GM21528 (cell line): ENCODE measurements around the gene UBE2R2.

ENCODE experiments used
- ATAC-seq: cut with Tn5 transposase; IDR thresholded peaks from one replicate; pipeline ENCODE4 v1.9.1; 2021; ENCODE audit warnings: mild to moderate bottlenecking, moderate library complexity; ENCODE audit not compliant: unreplicated experiment, low FRiP score

UBE2R2 gene

GRCh38 chr9:33878691-33879366 lies 61.9 kb downstream of the UBE2R2 start:
- ATAC-seq = no peak

GRCh38 chr9:33880211-33881089 lies 63.5 kb downstream of the UBE2R2 start:
- ATAC-seq = no peak

GRCh38 chr9:33881635-33882034 lies 64.7 kb downstream of the UBE2R2 start:
- ATAC-seq = no peak

- ATAC-seq = no peak
These were observed 68.1 kb downstream of the UBE2R2 start for GRCh38 chr9:33884856-33885701.

- no peak for ATAC-seq
These were observed 69.0 kb downstream of the UBE2R2 start for GRCh38 chr9:33885948-33886347.

- ATAC-seq = no peak
These were observed 76.9 kb downstream of the UBE2R2 start for GRCh38 chr9:33893861-33894260.

GRCh38 chr9:33894316-33894715 lies 77.4 kb downstream of the UBE2R2 start:
- no peak for ATAC-seq

- ATAC-seq = no peak
These were observed 86.3 kb downstream of the UBE2R2 start for GRCh38 chr9:33903157-33903780.

GRCh38 chr9:33905137-33905536 lies 88.2 kb downstream of the UBE2R2 start:
- no peak for ATAC-seq

- ATAC-seq = no peak
These were observed 89.8 kb downstream of the UBE2R2 start for GRCh38 chr9:33906769-33907168.

- no peak for ATAC-seq
These were observed 90.4 kb downstream of the UBE2R2 start for GRCh38 chr9:33907347-33907746.

GRCh38 chr9:33908114-33908513 lies 91.2 kb downstream of the UBE2R2 start:
- ATAC-seq = no peak

- no peak for ATAC-seq
These were observed 91.8 kb downstream of the UBE2R2 start for GRCh38 chr9:33908749-33909148.

- ATAC-seq = no peak
These were observed 96.6 kb downstream of the UBE2R2 start for GRCh38 chr9:33913541-33913940.

- ATAC-seq = no peak
These were observed 98.1 kb downstream of the UBE2R2 start for GRCh38 chr9:33914887-33915628.

- no peak for ATAC-seq
These were observed 100.1 kb downstream of the UBE2R2 start for GRCh38 chr9:33917036-33917435.

- no peak for ATAC-seq
These were observed 102.4 kb downstream of the UBE2R2 start for GRCh38 chr9:33919276-33919897.

- no peak for ATAC-seq
These were observed 105.3 kb downstream of the UBE2R2 start for GRCh38 chr9:33921967-33922895.
